ENCODE results near the gene ADAMTSL1.

DNA sequence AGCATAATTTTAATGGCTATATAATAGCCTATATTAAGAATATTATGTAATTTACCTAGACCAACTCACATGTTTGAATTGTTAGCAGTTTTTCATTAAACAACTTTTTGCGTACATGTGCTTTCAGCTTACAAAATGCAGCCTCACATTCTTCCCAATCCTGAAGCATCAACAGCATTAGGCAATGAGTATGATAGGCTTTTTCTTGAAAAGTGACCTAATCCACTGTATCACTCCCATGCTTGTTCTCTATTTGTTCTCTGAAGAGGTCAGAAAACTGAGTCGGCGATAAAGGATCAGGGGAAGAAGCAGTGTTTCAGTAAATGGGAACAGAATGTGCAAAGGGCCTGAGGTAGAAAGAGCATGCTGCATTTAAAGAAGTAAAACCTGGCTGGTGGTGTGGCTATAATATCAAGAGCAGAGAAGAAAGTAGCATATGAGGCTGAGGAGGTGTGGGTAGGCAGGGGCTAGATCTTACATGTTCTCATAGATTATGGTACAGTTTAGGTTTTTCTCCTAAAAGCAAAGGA, 346.7 kb downstream of the ADAMTSL1 start:
- TF ChIP-seq, protein P1, sequence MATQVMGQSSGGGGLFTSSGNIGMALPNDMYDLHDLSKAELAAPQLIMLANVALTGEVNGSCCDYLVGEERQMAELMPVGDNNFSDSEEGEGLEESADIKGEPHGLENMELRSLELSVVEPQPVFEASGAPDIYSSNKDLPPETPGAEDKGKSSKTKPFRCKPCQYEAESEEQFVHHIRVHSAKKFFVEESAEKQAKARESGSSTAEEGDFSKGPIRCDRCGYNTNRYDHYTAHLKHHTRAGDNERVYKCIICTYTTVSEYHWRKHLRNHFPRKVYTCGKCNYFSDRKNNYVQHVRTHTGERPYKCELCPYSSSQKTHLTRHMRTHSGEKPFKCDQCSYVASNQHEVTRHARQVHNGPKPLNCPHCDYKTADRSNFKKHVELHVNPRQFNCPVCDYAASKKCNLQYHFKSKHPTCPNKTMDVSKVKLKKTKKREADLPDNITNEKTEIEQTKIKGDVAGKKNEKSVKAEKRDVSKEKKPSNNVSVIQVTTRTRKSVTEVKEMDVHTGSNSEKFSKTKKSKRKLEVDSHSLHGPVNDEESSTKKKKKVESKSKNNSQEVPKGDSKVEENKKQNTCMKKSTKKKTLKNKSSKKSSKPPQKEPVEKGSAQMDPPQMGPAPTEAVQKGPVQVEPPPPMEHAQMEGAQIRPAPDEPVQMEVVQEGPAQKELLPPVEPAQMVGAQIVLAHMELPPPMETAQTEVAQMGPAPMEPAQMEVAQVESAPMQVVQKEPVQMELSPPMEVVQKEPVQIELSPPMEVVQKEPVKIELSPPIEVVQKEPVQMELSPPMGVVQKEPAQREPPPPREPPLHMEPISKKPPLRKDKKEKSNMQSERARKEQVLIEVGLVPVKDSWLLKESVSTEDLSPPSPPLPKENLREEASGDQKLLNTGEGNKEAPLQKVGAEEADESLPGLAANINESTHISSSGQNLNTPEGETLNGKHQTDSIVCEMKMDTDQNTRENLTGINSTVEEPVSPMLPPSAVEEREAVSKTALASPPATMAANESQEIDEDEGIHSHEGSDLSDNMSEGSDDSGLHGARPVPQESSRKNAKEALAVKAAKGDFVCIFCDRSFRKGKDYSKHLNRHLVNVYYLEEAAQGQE (IDR thresholded peaks at IDR 0.05; ENCODE audit: unreplicated experiment) = no peak
- TF ChIP-seq, protein P2, sequence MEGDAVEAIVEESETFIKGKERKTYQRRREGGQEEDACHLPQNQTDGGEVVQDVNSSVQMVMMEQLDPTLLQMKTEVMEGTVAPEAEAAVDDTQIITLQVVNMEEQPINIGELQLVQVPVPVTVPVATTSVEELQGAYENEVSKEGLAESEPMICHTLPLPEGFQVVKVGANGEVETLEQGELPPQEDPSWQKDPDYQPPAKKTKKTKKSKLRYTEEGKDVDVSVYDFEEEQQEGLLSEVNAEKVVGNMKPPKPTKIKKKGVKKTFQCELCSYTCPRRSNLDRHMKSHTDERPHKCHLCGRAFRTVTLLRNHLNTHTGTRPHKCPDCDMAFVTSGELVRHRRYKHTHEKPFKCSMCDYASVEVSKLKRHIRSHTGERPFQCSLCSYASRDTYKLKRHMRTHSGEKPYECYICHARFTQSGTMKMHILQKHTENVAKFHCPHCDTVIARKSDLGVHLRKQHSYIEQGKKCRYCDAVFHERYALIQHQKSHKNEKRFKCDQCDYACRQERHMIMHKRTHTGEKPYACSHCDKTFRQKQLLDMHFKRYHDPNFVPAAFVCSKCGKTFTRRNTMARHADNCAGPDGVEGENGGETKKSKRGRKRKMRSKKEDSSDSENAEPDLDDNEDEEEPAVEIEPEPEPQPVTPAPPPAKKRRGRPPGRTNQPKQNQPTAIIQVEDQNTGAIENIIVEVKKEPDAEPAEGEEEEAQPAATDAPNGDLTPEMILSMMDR (conservative IDR thresholded peaks at IDR 0.05; ENCODE audit: low read depth in 2 of 2) = no peak
- TF ChIP-seq EZH2 (IDR thresholded peaks at IDR 0.05; ENCODE audit: low read depth, unreplicated experiment) = no peak
- no peak for TF ChIP-seq POLR2AphosphoS5 (IDR thresholded peaks at IDR 0.05; ENCODE audit: low read depth)
- TF ChIP-seq CREB1 (CRISPR knock-in tag; IDR thresholded peaks at IDR 0.05; ENCODE audit: low read depth) = no peak
- no peak for TF ChIP-seq EZH2phosphoT487 (IDR thresholded peaks at IDR 0.05; ENCODE audit: unreplicated experiment)
- TF ChIP-seq, protein P3, sequence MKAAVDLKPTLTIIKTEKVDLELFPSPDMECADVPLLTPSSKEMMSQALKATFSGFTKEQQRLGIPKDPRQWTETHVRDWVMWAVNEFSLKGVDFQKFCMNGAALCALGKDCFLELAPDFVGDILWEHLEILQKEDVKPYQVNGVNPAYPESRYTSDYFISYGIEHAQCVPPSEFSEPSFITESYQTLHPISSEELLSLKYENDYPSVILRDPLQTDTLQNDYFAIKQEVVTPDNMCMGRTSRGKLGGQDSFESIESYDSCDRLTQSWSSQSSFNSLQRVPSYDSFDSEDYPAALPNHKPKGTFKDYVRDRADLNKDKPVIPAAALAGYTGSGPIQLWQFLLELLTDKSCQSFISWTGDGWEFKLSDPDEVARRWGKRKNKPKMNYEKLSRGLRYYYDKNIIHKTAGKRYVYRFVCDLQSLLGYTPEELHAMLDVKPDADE (IDR thresholded peaks at IDR 0.05) = no peak
- no peak for TF ChIP-seq STAT1 (IDR thresholded peaks at IDR 0.05; ENCODE audit: unreplicated experiment)
- TF ChIP-seq JUNB (IDR thresholded peaks at IDR 0.05; ENCODE audit: unreplicated experiment) = no peak
- TF ChIP-seq NANOG (IDR thresholded peaks at IDR 0.05; ENCODE audit: borderline replicate concordance) = no peak
- TF ChIP-seq, protein P4, sequence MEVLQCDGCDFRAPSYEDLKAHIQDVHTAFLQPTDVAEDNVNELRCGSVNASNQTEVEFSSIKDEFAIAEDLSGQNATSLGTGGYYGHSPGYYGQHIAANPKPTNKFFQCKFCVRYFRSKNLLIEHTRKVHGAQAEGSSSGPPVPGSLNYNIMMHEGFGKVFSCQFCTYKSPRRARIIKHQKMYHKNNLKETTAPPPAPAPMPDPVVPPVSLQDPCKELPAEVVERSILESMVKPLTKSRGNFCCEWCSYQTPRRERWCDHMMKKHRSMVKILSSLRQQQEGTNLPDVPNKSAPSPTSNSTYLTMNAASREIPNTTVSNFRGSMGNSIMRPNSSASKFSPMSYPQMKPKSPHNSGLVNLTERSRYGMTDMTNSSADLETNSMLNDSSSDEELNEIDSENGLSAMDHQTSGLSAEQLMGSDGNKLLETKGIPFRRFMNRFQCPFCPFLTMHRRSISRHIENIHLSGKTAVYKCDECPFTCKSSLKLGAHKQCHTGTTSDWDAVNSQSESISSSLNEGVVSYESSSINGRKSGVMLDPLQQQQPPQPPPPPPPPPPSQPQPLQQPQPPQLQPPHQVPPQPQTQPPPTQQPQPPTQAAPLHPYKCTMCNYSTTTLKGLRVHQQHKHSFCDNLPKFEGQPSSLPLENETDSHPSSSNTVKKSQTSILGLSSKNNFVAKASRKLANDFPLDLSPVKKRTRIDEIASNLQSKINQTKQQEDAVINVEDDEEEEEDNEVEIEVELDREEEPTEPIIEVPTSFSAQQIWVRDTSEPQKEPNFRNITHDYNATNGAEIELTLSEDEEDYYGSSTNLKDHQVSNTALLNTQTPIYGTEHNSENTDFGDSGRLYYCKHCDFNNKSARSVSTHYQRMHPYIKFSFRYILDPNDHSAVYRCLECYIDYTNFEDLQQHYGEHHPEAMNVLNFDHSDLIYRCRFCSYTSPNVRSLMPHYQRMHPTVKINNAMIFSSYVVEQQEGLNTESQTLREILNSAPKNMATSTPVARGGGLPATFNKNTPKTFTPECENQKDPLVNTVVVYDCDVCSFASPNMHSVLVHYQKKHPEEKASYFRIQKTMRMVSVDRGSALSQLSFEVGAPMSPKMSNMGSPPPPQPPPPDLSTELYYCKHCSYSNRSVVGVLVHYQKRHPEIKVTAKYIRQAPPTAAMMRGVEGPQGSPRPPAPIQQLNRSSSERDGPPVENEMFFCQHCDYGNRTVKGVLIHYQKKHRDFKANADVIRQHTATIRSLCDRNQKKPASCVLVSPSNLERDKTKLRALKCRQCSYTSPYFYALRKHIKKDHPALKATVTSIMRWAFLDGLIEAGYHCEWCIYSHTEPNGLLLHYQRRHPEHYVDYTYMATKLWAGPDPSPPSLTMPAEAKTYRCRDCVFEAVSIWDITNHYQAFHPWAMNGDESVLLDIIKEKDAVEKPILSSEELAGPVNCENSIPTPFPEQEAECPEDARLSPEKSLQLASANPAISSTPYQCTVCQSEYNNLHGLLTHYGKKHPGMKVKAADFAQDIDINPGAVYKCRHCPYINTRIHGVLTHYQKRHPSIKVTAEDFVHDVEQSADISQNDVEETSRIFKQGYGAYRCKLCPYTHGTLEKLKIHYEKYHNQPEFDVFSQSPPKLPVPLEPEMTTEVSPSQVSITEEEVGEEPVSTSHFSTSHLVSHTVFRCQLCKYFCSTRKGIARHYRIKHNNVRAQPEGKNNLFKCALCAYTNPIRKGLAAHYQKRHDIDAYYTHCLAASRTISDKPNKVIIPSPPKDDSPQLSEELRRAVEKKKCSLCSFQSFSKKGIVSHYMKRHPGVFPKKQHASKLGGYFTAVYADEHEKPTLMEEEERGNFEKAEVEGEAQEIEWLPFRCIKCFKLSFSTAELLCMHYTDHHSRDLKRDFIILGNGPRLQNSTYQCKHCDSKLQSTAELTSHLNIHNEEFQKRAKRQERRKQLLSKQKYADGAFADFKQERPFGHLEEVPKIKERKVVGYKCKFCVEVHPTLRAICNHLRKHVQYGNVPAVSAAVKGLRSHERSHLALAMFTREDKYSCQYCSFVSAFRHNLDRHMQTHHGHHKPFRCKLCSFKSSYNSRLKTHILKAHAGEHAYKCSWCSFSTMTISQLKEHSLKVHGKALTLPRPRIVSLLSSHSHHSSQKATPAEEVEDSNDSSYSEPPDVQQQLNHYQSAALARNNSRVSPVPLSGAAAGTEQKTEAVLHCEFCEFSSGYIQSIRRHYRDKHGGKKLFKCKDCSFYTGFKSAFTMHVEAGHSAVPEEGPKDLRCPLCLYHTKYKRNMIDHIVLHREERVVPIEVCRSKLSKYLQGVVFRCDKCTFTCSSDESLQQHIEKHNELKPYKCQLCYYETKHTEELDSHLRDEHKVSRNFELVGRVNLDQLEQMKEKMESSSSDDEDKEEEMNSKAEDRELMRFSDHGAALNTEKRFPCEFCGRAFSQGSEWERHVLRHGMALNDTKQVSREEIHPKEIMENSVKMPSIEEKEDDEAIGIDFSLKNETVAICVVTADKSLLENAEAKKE (CRISPR knock-in tag; IDR thresholded peaks at IDR 0.05) = no peak
